ENCODE results near the gene HSPB8.
A peak's percentile ranks its signal among the peaks of the same experiment; 100 is the strongest.

HSPB8 gene

GRCh38 chr12:119147847-119148448 lies 30.8 kb upstream of the HSPB8 start:
- no peak overlapping the region for H3K27ac ChIP-seq
- no peak for TF ChIP-seq CTCF (conservative IDR thresholded peaks at IDR 0.05)

GRCh38 chr12:119149270-119149669 lies 29.5 kb upstream of the HSPB8 start:
- no peak for TF ChIP-seq CTCF (conservative IDR thresholded peaks at IDR 0.05)

DNA sequence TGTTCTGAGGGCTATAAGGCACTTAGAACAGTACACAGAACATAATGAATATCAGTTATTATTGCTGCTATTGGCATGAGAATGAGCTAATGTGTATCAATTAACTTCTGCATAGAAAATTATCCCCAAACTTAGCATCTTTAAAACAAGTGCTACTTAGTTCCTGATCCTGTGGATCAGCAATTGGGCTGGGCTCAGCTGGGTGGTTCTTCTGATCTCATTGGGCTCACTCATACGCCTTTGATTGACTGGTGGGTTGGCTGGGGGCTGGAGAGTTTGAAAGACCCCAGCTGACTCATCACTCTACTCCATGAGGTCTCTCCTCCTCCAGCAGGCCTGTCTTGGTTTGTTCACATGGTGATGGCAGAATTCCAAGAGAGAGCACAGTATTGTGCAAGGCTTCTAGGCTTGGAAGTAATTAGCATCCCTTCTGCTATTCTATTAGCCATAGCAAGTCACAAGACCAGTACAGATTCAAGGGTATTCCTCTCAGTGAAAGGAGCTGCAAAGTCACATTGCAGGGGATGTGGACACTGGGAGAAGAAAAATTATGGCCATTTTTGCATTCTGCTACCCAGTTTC lies 27.2 kb upstream of the HSPB8 start:
- no peak overlapping the region for H3K27ac ChIP-seq
- no peak for TF ChIP-seq CTCF (conservative IDR thresholded peaks at IDR 0.05)

More at GRCh38 chr12:119149270-119149669, 29.5 kb upstream of the HSPB8 start:
- no peak overlapping the region for H3K27ac ChIP-seq

DNA sequence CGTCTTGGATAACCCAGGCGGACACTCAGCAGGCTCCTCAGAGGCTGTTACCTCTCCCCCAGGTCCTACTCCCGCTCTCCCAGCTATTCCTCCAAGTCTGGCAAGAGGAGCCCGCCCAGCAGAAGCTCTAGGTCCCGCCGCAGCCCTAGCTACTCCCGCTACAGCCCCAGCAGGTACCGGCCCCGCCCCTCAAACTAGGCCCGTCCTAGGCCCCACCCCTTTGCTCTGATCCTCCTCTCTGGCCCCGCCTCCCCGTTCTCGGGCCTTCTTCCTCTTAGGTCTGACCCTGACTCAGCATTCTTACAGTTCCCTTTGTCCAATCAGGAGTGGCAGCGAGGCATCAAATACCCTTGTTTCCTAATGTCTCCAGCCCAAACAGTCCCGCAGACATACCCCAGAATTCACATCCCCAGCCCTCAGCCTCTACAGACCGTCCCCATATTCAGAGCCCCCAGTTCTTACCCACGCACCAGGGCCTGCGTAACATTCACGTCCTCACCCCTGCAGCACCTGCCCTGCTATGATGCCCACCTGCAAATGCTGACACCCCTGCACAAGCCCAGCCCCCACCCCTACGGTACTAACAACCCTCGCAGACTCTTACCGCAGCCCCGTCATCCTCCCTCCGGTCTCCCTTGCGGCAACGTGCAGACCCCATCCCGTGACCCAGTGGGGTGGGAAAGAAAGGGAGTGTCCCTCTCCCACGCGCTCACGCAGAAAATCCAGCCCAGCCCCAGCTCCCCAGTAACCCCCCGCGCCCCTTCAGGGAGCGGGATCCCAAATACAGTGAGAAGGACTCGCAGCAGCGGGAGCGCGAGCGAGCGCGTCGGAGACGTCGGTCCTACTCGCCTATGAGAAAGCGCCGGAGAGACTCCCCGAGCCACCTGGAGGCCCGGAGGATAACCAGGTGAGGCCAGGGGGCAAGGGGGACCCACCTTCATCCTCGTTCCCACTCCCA lies 25.0 kb upstream of the HSPB8 start:
- no peak for TF ChIP-seq CTCF (conservative IDR thresholded peaks at IDR 0.05)
- H3K27ac ChIP-seq, result no peak overlapping the region

DNA sequence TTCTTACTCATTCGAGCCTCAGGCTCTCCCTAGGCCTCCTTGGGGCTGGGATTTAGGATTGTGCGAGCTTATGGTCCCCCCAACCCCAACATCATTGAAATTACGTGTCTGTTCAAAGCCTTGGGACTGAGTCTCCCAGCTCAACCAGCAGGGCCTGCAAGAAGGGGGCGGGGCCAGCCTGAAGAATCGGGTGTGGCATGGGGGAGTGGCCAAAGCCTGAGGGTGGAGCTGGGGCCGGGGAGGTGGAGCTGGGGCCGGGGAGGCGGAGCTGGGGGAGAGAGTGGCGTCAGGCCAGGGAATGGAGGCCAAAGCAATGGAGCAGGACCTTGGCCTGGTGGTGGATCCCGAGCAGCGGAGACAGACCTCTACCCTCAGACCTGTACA lies 24.3 kb upstream of the HSPB8 start:
- TF ChIP-seq CTCF (conservative IDR thresholded peaks at IDR 0.05), result no peak
- H3K27ac ChIP-seq, result no peak overlapping the region

- H3K27ac ChIP-seq, result no peak overlapping the region
- TF ChIP-seq CTCF (conservative IDR thresholded peaks at IDR 0.05), result 0 out of 2 replicates have a peak, but pooled peaks have one; percentile 7
These were observed 22.2 kb upstream of the HSPB8 start for GRCh38 chr12:119156401-119157044.

DNA sequence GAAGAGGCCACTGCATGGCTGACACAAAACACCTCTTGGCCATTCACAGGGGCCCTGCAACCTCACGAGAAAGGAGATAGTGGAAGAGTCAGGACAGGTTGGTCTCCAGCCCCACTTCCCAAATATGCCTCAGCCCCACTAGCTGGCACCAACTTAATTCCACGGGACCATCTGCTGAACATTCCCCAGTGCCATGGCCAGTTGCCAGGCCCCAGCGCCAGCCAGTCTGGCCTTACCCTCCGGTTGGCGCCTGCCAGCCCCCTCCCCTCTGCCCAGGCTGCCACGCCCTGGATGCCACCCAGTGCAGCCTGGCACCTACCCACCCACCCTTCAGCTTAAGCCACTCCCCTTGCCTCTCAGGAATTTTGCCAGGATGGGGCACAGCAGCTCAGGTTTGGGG lies 21.2 kb upstream of the HSPB8 start:
- TF ChIP-seq CTCF (conservative IDR thresholded peaks at IDR 0.05), result no peak
- no peak overlapping the region for H3K27ac ChIP-seq

All from VCaP (cell line).